ENCODE measurements around the gene ACO1.

- TF ChIP-seq, protein P1, sequence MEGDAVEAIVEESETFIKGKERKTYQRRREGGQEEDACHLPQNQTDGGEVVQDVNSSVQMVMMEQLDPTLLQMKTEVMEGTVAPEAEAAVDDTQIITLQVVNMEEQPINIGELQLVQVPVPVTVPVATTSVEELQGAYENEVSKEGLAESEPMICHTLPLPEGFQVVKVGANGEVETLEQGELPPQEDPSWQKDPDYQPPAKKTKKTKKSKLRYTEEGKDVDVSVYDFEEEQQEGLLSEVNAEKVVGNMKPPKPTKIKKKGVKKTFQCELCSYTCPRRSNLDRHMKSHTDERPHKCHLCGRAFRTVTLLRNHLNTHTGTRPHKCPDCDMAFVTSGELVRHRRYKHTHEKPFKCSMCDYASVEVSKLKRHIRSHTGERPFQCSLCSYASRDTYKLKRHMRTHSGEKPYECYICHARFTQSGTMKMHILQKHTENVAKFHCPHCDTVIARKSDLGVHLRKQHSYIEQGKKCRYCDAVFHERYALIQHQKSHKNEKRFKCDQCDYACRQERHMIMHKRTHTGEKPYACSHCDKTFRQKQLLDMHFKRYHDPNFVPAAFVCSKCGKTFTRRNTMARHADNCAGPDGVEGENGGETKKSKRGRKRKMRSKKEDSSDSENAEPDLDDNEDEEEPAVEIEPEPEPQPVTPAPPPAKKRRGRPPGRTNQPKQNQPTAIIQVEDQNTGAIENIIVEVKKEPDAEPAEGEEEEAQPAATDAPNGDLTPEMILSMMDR (IDR thresholded peaks at IDR 0.05) = peak in 3 of 4 experiments; percentile 19 to 33 (median 31)
- TF ChIP-seq EP300 (IDR thresholded peaks at IDR 0.05) (no peak), POLR2A (IDR thresholded peaks at IDR 0.05) (no peak)
Measured at GRCh38 chr9:32350682-32351081, 33.8 kb upstream of the ACO1 start.
